ENCODE results near the gene FPR2. TPM values are rescaled to one million over a fixed set of nuclear protein-coding genes. Genes with fewer than 3 reads are reported as not detected.
A peak's percentile ranks its signal among the peaks of the same experiment; 100 is the strongest.

FPR2 gene
- total RNA-seq, 4 donors from 2014 or later, result 0.34 TPM; not detected in 3

DNA sequence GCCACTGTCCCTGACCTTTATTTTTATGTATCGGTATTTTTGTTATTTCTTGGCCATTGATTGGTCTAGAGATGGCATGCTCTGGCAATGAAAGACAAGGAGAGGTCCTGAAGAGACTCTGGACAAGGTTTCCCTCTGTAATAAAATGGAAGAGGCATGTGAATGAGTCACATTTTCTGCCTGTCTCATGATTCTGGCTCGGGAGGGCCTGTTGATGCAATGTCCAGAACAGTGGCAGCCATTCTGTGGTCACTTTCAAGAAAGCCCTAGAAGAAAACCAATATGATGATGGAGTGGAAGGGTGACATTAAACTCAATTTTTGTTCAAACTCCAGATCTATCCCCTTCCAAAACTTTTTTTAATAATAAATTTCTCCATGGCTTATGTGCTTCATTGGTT lies 32.0 kb downstream of the FPR2 start:
- TF ChIP-seq POLR2AphosphoS5 (IDR thresholded peaks at IDR 0.05), result no peak
- no peak for TF ChIP-seq POLR2A (IDR thresholded peaks at IDR 0.05)
- TF ChIP-seq EP300 (IDR thresholded peaks at IDR 0.05), result no peak
- TF ChIP-seq, protein P1, sequence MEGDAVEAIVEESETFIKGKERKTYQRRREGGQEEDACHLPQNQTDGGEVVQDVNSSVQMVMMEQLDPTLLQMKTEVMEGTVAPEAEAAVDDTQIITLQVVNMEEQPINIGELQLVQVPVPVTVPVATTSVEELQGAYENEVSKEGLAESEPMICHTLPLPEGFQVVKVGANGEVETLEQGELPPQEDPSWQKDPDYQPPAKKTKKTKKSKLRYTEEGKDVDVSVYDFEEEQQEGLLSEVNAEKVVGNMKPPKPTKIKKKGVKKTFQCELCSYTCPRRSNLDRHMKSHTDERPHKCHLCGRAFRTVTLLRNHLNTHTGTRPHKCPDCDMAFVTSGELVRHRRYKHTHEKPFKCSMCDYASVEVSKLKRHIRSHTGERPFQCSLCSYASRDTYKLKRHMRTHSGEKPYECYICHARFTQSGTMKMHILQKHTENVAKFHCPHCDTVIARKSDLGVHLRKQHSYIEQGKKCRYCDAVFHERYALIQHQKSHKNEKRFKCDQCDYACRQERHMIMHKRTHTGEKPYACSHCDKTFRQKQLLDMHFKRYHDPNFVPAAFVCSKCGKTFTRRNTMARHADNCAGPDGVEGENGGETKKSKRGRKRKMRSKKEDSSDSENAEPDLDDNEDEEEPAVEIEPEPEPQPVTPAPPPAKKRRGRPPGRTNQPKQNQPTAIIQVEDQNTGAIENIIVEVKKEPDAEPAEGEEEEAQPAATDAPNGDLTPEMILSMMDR (IDR thresholded peaks at IDR 0.05), result no peak
- Histone ChIP-seq H3K36me3 (no peaks in the 10 kb centered on the region), H3K4me1 (no peaks in the 10 kb centered on the region), H3K27me3 (no peaks in the 10 kb centered on the region), H3K4me3 (no peak overlapping the region), H3K27ac (no peak overlapping the region), H3K9me3 (no peaks in the 10 kb centered on the region)
- DNase-seq (ENCODE audit: low spot score in 2 of 2), result no peak
- 76% methylated on average over 2 of the region's 2 CpGs for WGBS

DNA sequence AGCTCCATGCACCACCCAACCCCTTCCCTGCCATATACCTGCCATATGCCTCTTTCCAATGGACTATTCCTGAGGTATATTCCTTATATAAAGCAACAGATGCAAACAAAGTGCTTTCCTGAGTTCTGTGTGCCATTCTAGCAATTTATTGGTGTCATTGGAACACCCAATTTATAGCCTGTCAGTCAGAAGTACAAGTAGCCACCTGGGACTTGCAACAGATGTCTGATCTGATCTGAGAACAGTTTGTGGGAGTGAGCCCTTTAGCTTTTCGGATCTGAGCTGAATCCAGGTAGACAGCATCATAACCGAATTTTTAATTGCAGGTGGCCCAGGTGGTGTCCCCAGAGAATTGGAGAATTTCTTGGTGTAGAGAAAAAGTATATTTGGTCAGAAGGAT lies 33.0 kb downstream of the FPR2 start:
- no peak for TF ChIP-seq POLR2A (IDR thresholded peaks at IDR 0.05)
- TF ChIP-seq POLR2AphosphoS5 (IDR thresholded peaks at IDR 0.05), result no peak
- no peak for TF ChIP-seq EP300 (IDR thresholded peaks at IDR 0.05)
- TF ChIP-seq, protein P1 (IDR thresholded peaks at IDR 0.05), result no peak
- Histone ChIP-seq H3K4me1 (peaks cover 8% of the 10 kb centered on the region), H3K9me3 (no peaks in the 10 kb centered on the region), H3K27ac (no peak overlapping the region), H3K36me3 (no peaks in the 10 kb centered on the region), H3K4me3 (no peak overlapping the region), H3K27me3 (no peaks in the 10 kb centered on the region)
- no peak for DNase-seq (ENCODE audit: low spot score in 2 of 2)
- WGBS, result 82% methylated on average over 2 of the region's 2 CpGs

DNA sequence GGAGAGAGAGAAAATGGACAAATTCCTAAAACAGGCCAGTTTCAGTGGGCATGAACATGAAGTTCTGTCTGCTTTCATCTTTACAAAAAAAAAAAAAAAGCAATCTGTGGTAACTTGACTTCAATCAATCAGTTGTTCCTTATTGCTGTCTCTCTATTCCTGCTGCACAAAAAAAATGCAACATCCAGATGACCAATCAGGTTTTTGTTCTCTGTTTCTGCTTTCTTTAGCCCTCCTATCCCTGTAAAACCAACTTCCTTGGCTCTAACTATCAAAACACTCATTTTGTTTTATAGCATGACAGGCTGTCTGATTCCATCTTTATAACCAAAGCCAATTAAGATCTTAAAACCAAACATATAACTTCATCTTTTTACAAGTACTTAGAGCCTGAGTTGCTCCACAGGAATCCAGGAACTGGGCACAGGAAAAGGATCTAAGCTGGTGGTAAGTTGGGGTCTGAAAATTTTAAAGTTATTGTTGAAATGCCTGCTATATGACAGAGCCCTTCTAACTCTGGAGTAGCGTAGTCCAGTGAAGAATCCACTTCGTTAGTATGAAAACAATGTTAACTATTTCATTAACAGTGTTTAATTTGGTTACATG lies 34.0 kb downstream of the FPR2 start, which contains the start of gene FPR3:
TSS of gene FPR3 (plus strand) at position 273 of the 606 bp plus-strand sequence. CDS start 28,592 bp downstream, outside the sequence.
- TF ChIP-seq, protein P1 (IDR thresholded peaks at IDR 0.05), result no peak
- no peak for TF ChIP-seq POLR2AphosphoS5 (IDR thresholded peaks at IDR 0.05)
- TF ChIP-seq EP300 (IDR thresholded peaks at IDR 0.05), result no peak
- TF ChIP-seq POLR2A (IDR thresholded peaks at IDR 0.05), result no peak
- Histone ChIP-seq H3K36me3 (no peaks in the 10 kb centered on the region), H3K27ac (no peak within 1 kb of the TSS), H3K27me3 (no peaks in the 10 kb centered on the region), H3K4me3 (no peak within 1 kb of the TSS), H3K4me1 (peaks cover 18% of the 10 kb centered on the region), H3K9me3 (no peaks in the 10 kb centered on the region)
- DNase-seq (ENCODE audit: low spot score in 2 of 2), result no peak
- WGBS, result 60% methylated on average over 2 of the region's 2 CpGs

DNA sequence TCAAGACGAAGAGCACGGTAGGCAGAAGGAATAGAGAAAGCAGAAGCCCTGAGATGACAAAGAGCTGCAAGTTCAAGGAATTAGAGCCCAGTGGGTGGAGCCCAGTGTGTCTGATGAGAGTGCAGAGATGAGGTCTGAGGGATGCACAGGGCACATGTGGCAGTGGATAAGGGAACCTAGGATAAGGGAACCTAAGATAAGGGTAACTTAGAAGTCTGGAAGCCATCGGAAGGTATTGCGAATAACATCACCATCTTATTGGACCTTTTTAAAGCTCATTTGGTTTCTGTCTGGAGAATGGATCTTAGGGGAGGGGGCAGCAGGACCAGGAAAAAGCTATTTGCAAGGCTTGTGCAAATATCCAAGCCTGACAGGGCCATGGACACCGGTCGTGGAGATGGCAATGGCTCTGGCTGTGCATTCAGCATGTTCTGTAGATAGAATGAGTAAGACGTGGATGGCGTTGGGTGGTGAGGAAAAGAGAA lies 35.3 kb downstream of the FPR2 start:
- no peak for TF ChIP-seq POLR2AphosphoS5 (IDR thresholded peaks at IDR 0.05)
- TF ChIP-seq, protein P1 (IDR thresholded peaks at IDR 0.05), result no peak
- no peak for TF ChIP-seq POLR2A (IDR thresholded peaks at IDR 0.05)
- no peak for TF ChIP-seq EP300 (IDR thresholded peaks at IDR 0.05)
- WGBS, result 88% methylated on average over 8 of the region's 8 CpGs
- H3K36me3 ChIP-seq, result no peaks in the 10 kb centered on the region
- H3K27me3 ChIP-seq, result no peaks in the 10 kb centered on the region
- no peak for DNase-seq (ENCODE audit: low spot score in 2 of 2)
- no peak overlapping the region for H3K27ac ChIP-seq
- H3K4me1 ChIP-seq, result peaks cover 27% of the 10 kb centered on the region
- H3K9me3 ChIP-seq, result no peaks in the 10 kb centered on the region
- peak overlapping the region; percentile 26 for H3K4me3 ChIP-seq

DNA sequence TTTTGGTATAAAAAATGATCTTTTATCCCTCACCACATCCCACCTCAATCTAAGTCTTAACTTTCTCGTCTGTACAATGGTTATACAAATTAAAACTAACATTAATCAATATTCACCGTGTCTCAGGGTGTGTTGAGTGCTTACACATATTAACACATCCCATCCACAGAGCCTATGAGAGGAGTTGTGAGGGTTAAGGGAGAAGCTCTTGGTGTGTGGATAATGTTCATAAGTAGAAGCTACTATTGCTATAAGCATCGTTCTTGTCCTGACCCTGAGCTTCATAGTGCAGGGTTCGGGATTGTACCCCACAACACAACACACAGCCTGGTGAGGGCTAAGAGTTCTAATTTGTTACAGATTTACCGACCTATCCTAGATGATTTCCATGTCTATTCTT lies 36.5 kb downstream of the FPR2 start:
- H3K9me3 ChIP-seq, result no peaks in the 10 kb centered on the region
- DNase-seq (ENCODE audit: low spot score in 2 of 2), result no peak
- peak overlapping the region; percentile 68 for H3K27ac ChIP-seq
- H3K36me3 ChIP-seq, result no peaks in the 10 kb centered on the region
- TF ChIP-seq EP300 (IDR thresholded peaks at IDR 0.05) (no peak), POLR2A (IDR thresholded peaks at IDR 0.05) (no peak)
- 76% methylated on average over 5 of the region's 5 CpGs for WGBS
- peaks cover 27% of the 10 kb centered on the region for H3K4me1 ChIP-seq
- no peaks in the 10 kb centered on the region for H3K27me3 ChIP-seq
- peak overlapping the region; percentile 2 for H3K4me3 ChIP-seq
